H9 (cell line): ENCODE measurements around the gene INSYN1. TPM values are rescaled to one million over a fixed set of nuclear protein-coding genes. Genes with fewer than 3 reads are reported as not detected.

Source experiments
- DNase-seq: peaks from one replicate; pipeline ENCODE4 v3.0.0-alpha.2; 2017
- H2AFZ ChIP-seq: one replicate; pipeline ENCODE4 v1.6.1; 2013; ENCODE audit warnings: mild to moderate bottlenecking, low read length, control low read depth, moderate library complexity
- H2AK5ac ChIP-seq: 2 replicates; pipeline ENCODE4 v1.6.1; 2013; ENCODE audit warnings: low read length, control low read depth, mixed read lengths; ENCODE audit not compliant: insufficient read length
- H2BK120ac ChIP-seq: one replicate; pipeline ENCODE4 v1.6.1; 2013; ENCODE audit warnings: low read depth, mild to moderate bottlenecking, low read length, control low read depth, inconsistent platforms; ENCODE audit not compliant: poor library complexity, severe bottlenecking
- H2BK12ac ChIP-seq: 2 replicates; pipeline ENCODE4 v1.6.1; 2013; ENCODE audit warnings: low read length, control low read depth, mixed read lengths, low read depth; ENCODE audit not compliant: insufficient read length
- H2BK15ac ChIP-seq: 2 replicates; pipeline ENCODE4 v1.6.1; 2013; ENCODE audit warnings: low read depth, low read length, control low read depth
- H2BK20ac ChIP-seq: one replicate; pipeline ENCODE4 v1.6.1; 2013; ENCODE audit warnings: low read depth, mild to moderate bottlenecking, low read length, control low read depth, inconsistent platforms; ENCODE audit not compliant: poor library complexity, severe bottlenecking
- H2BK5ac ChIP-seq: 2 replicates; pipeline ENCODE4 v1.6.1; 2013; ENCODE audit warnings: low read length, control low read depth, mixed read lengths; ENCODE audit not compliant: insufficient read length
- H3K14ac ChIP-seq: 2 replicates; pipeline ENCODE4 v1.6.1; 2013; ENCODE audit warnings: low read length, control low read depth; ENCODE audit not compliant: insufficient read depth
- H3K18ac ChIP-seq: 2 replicates; pipeline ENCODE4 v1.6.1; 2013; ENCODE audit warnings: low read depth, mild to moderate bottlenecking, mixed read lengths, low read length, control low read depth; ENCODE audit not compliant: insufficient read length
- H3K23ac ChIP-seq: 2 replicates; pipeline ENCODE4 v1.6.1; 2013; ENCODE audit warnings: low read length, control low read depth, mixed read lengths, low read depth; ENCODE audit not compliant: insufficient read length
- H3K23me2 ChIP-seq: 2 replicates; pipeline ENCODE4 v1.6.1; 2013; ENCODE audit warnings: low read depth, mild to moderate bottlenecking, mixed read lengths, low read length, control low read depth; ENCODE audit not compliant: insufficient read length, poor library complexity, severe bottlenecking
- H3K27ac ChIP-seq: 2 replicates; pipeline ENCODE4 v1.5.1; 2013; ENCODE audit warnings: low read length, control low read depth, mixed read lengths, low read depth; ENCODE audit not compliant: insufficient read length
- H3K27me3 ChIP-seq: 2 replicates; pipeline ENCODE4 v1.6.1; 2013; ENCODE audit warnings: low read length, control low read depth, inconsistent platforms; ENCODE audit not compliant: insufficient read depth
- H3K4ac ChIP-seq: 2 replicates; pipeline ENCODE4 v1.6.1; 2013; ENCODE audit warnings: low read depth, mild to moderate bottlenecking, control low read depth, inconsistent platforms, low read length, moderate library complexity
- H3K4me1 ChIP-seq: 2 replicates; pipeline ENCODE4 v1.6.1; 2013; ENCODE audit warnings: low read length, control low read depth, inconsistent platforms; ENCODE audit not compliant: insufficient read depth
- H3K4me2 ChIP-seq: 2 replicates; pipeline ENCODE4 v1.6.1; 2013; ENCODE audit warnings: low read length, control low read depth, mixed read lengths; ENCODE audit not compliant: insufficient read length, insufficient read depth
- H3K56ac ChIP-seq: 2 replicates; pipeline ENCODE4 v1.6.1; 2013; ENCODE audit warnings: low read depth, mild to moderate bottlenecking, mixed read lengths, low read length, control low read depth; ENCODE audit not compliant: insufficient read length
- H3K79me1 ChIP-seq: 2 replicates; pipeline ENCODE4 v1.6.1; 2013; ENCODE audit warnings: low read depth, mild to moderate bottlenecking, moderate library complexity, low read length, control low read depth, inconsistent platforms; ENCODE audit not compliant: insufficient read depth, poor library complexity, severe bottlenecking
- H3K79me2 ChIP-seq: 2 replicates; pipeline ENCODE4 v1.6.1; 2013; ENCODE audit warnings: low read length, control low read depth, inconsistent platforms; ENCODE audit not compliant: insufficient read depth
- H3K9ac ChIP-seq: 2 replicates; pipeline ENCODE4 v1.6.1; 2013; ENCODE audit warnings: low read length, control low read depth, mixed read lengths; ENCODE audit not compliant: insufficient read length; ENCODE audit errors: extremely low read depth
- H3K9me3 ChIP-seq: one replicate; pipeline ENCODE4 v1.6.1; 2013; ENCODE audit warnings: low read depth, low read length, inconsistent platforms; ENCODE audit not compliant: control insufficient read depth
- H3T11ph ChIP-seq: one replicate; pipeline ENCODE4 v1.6.1; 2013; ENCODE audit warnings: mild to moderate bottlenecking, low read length, control low read depth, inconsistent platforms
- H4K20me1 ChIP-seq: one replicate; pipeline ENCODE4 v1.6.1; 2013; ENCODE audit not compliant: control insufficient read depth, insufficient read length, insufficient read depth
- H4K5ac ChIP-seq: 2 replicates; pipeline ENCODE4 v1.6.1; 2013; ENCODE audit warnings: low read depth, mild to moderate bottlenecking, mixed read lengths, low read length, control low read depth; ENCODE audit not compliant: insufficient read length
- H4K8ac ChIP-seq: replicated peaks from 2 replicates; pipeline ENCODE4 v1.6.1; 2013; ENCODE audit warnings: low read length, control low read depth, mixed read lengths, low read depth; ENCODE audit not compliant: insufficient read length
- H4K91ac ChIP-seq: 2 replicates; pipeline ENCODE4 v1.6.1; 2013; ENCODE audit warnings: low read depth, mild to moderate bottlenecking, moderate library complexity, mixed read lengths, low read length, control low read depth; ENCODE audit not compliant: insufficient read length
- H3K27ac Mint-ChIP-seq, 3 experiments: 2 replicates in 2 of 3; 3 replicates in 1 of 3; pipeline ENCODE4 v1.8.0; 2020 to 2021; ENCODE audit warnings: mixed read lengths in 3 of 3, mild to moderate bottlenecking in 1 of 3, moderate library complexity in 1 of 3
- H3K27me3 Mint-ChIP-seq: 2 replicates; pipeline ENCODE4 v1.8.0; 2021; ENCODE audit warnings: low read depth, mild to moderate bottlenecking, moderate library complexity, mixed read lengths
- H3K36me3 Mint-ChIP-seq, 3 experiments: 2 replicates in 2 of 3; 3 replicates in 1 of 3; pipeline ENCODE4 v1.8.0; 2020 to 2021; ENCODE audit warnings: low read depth in 3 of 3, mixed read lengths in 3 of 3; ENCODE audit not compliant: insufficient read depth in 1 of 3
- H3K4me1 Mint-ChIP-seq, 2 experiments: 2 replicates each; pipeline ENCODE4 v1.8.0; 2020; ENCODE audit warnings: mixed read lengths in 2 of 2
- H3K4me3 Mint-ChIP-seq, 2 experiments: 2 replicates in 1 of 2; 3 replicates in 1 of 2; pipeline ENCODE4 v1.8.0; 2020 to 2021; ENCODE audit warnings: mild to moderate bottlenecking in 2 of 2, mixed read lengths in 2 of 2, moderate library complexity in 1 of 2
- H3K9me3 Mint-ChIP-seq, 2 experiments: 2 replicates in 1 of 2; 3 replicates in 1 of 2; pipeline ENCODE4 v1.8.0; 2020; ENCODE audit warnings: mild to moderate bottlenecking in 2 of 2, mixed read lengths in 2 of 2, moderate library complexity in 1 of 2
- CTCF ChIP-seq: fragments of 200-600 bp; sonication (generic); conservative IDR thresholded peaks from 3 replicates; pipeline ENCODE4 v1.8.0; 2021; ENCODE audit warnings: antibody characterized with exemption, mild to moderate bottlenecking
- WGBS: extraction: QIAGEN DNeasy Blood & Tissue Kit; methylation state at CpG from one replicate; pipeline ENCODE4 v1.1.7; 2013; ENCODE audit warnings: missing lambda C conversion rate, low lambda C conversion rate, mixed read lengths; ENCODE audit not compliant: insufficient read length; ENCODE audit errors: extremely low coverage; 5-methylcytosine and 5-hydroxymethylcytosine counted together
- total RNA-seq: library from RNA; stranded (reverse); gene quantifications from 2 replicates; pipeline ENCODE4 v1.2.1, GENCODE V29; 2021

The INSYN1 gene
- total RNA-seq, 1 experiment from 2014 or later: 1.9 TPM

- Histone ChIP-seq H3K79me1 (no peaks in the 10 kb centered on the region), H2BK15ac (no peak overlapping the region), H2BK20ac (no peak overlapping the region), H2BK5ac (no peak overlapping the region), H2AFZ (no peak overlapping the region), H3K79me2 (no peaks in the 10 kb centered on the region), H3K18ac (no peak overlapping the region), H3K9ac (no peak overlapping the region), H3K9me3 (no peaks in the 10 kb centered on the region), H3K23ac (no peak overlapping the region), H2AK5ac (no peak overlapping the region), H3K27ac (no peak overlapping the region), H3K4me1 (peaks cover 19% of the 10 kb centered on the region; the same call in 1 of the 2 replicates), H2BK120ac (no peak overlapping the region), H3K4me2 (no peak overlapping the region), H3T11ph (no peak overlapping the region), H4K20me1 (no peaks in the 10 kb centered on the region), H2BK12ac (no peak overlapping the region), H3K14ac (no peak overlapping the region; the same call in 1 of the 2 replicates), H4K91ac (no peak overlapping the region), H4K8ac (no peak overlapping the region), H3K23me2 (no peaks in the 10 kb centered on the region), H4K5ac (no peak overlapping the region), H3K4ac (no peak overlapping the region), H3K56ac (no peak overlapping the region), H3K27me3 (no peaks in the 10 kb centered on the region)
- Mint-ChIP-seq H3K4me1 (peaks cover 45 to 47% of the 10 kb centered on the region in 2 experiments), H3K9me3 (no peaks in the 10 kb centered on the region; a peak in 1 of 5 replicates), H3K36me3 (no peaks in the 10 kb centered on the region), H3K27me3 (peaks cover 5% of the 10 kb centered on the region), H3K27ac (no peak overlapping the region), H3K4me3 (no peak overlapping the region)
- TF ChIP-seq CTCF: no peak
- no peak for DNase-seq
- no CpG with 5 or more reads among the region's 5 CpGs for WGBS
Measured at GRCh38 chr15:73789521-73790240, 36.5 kb upstream of the INSYN1 start.
